Aorta (tissue), 5 donors: ENCODE data around the gene CST4. TPM values are rescaled to one million over a fixed set of nuclear protein-coding genes. Genes with fewer than 3 reads are reported as not detected.

Source experiments
- ATAC-seq: fragments of 200-7000 bp; cut with Tn5 transposase; one replicate; pipeline ENCODE4 v1.9.1; 2022; ENCODE audit warnings: moderate library complexity; ENCODE audit not compliant: low FRiP score
- DNase-seq, 2 donors: peaks; one replicate each; pipeline ENCODE4 v3.0.0-alpha.2; 2020
- H3K27ac ChIP-seq, 2 donors: one replicate each; pipeline ENCODE4 v1.5.1; 2013; ENCODE audit warnings: low read length in 2 of 2, mild to moderate bottlenecking in 2 of 2, moderate library complexity in 2 of 2, control low read depth in 1 of 2, inconsistent platforms in 1 of 2, low read depth in 1 of 2
- H3K27me3 ChIP-seq, 2 donors: one replicate each; pipeline ENCODE4 v1.6.1; 2013; ENCODE audit warnings: control low read depth in 1 of 2, low read length in 1 of 2, mild to moderate bottlenecking in 1 of 2, moderate library complexity in 1 of 2; ENCODE audit not compliant: insufficient read depth in 2 of 2, control insufficient read depth in 1 of 2
- H3K36me3 ChIP-seq, 2 donors: one replicate each; pipeline ENCODE4 v1.6.1; 2013; ENCODE audit warnings: control low read depth in 1 of 2, low read length in 1 of 2, mild to moderate bottlenecking in 1 of 2; ENCODE audit not compliant: insufficient read depth in 2 of 2, control insufficient read depth in 1 of 2
- H3K4me1 ChIP-seq, 2 donors: one replicate each; pipeline ENCODE4 v1.6.1; 2013; ENCODE audit warnings: low read length in 2 of 2, control low read depth in 1 of 2, mild to moderate bottlenecking in 1 of 2, moderate library complexity in 1 of 2; ENCODE audit not compliant: insufficient read depth in 2 of 2, control insufficient read depth in 1 of 2
- H3K4me3 ChIP-seq, 2 donors: one replicate each; pipeline ENCODE4 v1.5.1; 2013; ENCODE audit warnings: low read length in 2 of 2, control low read depth in 1 of 2, mild to moderate bottlenecking in 1 of 2
- H3K9me3 ChIP-seq: one replicate; pipeline ENCODE4 v1.6.1; 2013; ENCODE audit warnings: mild to moderate bottlenecking, low read length; ENCODE audit not compliant: control insufficient read depth
- WGBS, 2 donors: extraction: QIAGEN DNeasy Blood & Tissue Kit; methylation state at CpG; one replicate each; pipeline ENCODE4 v1.1.7; 2013; 5-methylcytosine and 5-hydroxymethylcytosine counted together
- intact Hi-C, 2 donors: fragments of 100-400 bp; cut with DNase I; formaldehyde crosslinking; loops; one replicate each; pipeline versions ENCODE4 v1.14.2 to v1.15.0; 2022
- polyA plus RNA-seq, 2 donors: library from polyadenylated mRNA; stranded (reverse); fragments of 200-250 nt; gene quantifications; one replicate each; pipeline ENCODE4 v1.2.3, GENCODE V29; 2013
- total RNA-seq, 2 donors: library from RNA; stranded (reverse); fragmentation: NEBNext Ultra II Directional; extraction: Animal tissue kit (Norgen Biotek cat#: 25700); gene quantifications; one replicate each; pipeline ENCODE4 v1.2.1, GENCODE V29; 2021
- donor health status: healthy with polysubstance abuse.
- donor health status: Bipolar disorder and iron deficiency.
- donor health status: DM: no; HTN: no; CAD: no.
- donor health status: DM: no; HTN: no; CAD: no.
- donor health status: DM: yes; HTN: yes; CAD: no.

The CST4 gene
- total and polyA plus RNA-seq, 4 donors, result not detected

DNA sequence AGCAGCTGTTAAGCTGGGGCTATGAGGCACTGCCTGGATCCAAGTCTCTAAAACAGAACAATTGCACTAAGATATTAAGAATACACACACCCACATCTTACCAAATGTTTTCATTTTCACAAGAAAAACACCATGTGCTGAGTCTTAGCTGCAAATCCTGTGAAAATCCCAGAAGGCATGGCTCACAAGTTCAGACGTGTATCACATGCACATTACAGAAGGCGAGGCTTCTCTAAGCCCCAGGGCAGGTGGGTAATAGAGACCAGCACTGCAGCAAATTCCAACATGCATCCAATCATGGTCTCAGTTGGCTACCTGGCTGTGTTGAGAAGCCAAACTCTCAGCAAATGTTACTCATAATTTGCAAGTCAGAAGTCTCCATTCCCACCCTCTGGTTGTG is 34.8 kb downstream of the CST4 start:
- Histone ChIP-seq H3K36me3 (no peaks in the 10 kb centered on the region), H3K27ac (no peak overlapping the region), H3K9me3 (no peaks in the 10 kb centered on the region), H3K27me3 (no peaks in the 10 kb centered on the region), H3K4me1 (no peaks in the 10 kb centered on the region), H3K4me3 (no peak overlapping the region)
- WGBS, 2 donors, result 60 to 68% methylated on average over 2 of the region's 2 CpGs
- no peak for DNase-seq
- no peak for ATAC-seq
- intact Hi-C loops, result no loop called here

DNA sequence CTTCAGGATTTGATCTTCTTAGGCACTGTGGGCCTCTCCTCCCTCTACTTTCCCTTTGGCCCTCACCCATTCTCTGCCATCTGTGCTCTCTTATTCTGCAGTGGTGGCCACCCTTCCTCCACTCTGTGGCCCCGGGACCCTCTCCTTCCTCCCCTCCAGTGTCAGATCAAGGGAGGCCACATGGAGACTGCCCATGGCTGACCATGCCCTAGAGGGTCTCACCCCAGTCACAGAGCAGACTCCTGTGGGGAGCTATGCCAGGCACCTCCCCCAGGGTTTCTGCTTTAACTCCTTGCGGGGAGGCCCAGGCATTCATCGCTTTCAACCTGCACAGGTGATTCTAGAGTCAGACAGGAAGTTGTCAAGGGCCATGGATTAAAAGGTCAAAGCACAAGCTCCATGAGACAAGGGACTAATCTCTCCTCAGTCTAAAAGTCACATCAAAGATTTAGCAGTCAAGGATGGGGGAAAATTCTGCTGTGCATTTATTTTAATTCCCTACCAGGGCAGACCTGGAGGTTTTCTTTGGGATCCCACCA is 35.4 kb downstream of the CST4 start:
- ATAC-seq (no peak), DNase-seq (no peak)
- Histone ChIP-seq H3K4me3 (no peak overlapping the region), H3K27me3 (no peaks in the 10 kb centered on the region), H3K36me3 (no peaks in the 10 kb centered on the region), H3K9me3 (no peaks in the 10 kb centered on the region), H3K4me1 (no peaks in the 10 kb centered on the region), H3K27ac (no peak overlapping the region)
- intact Hi-C loops, result no loop called here
- 92 to 96% methylated on average over 3 of the region's 3 CpGs for WGBS, 2 donors

DNA sequence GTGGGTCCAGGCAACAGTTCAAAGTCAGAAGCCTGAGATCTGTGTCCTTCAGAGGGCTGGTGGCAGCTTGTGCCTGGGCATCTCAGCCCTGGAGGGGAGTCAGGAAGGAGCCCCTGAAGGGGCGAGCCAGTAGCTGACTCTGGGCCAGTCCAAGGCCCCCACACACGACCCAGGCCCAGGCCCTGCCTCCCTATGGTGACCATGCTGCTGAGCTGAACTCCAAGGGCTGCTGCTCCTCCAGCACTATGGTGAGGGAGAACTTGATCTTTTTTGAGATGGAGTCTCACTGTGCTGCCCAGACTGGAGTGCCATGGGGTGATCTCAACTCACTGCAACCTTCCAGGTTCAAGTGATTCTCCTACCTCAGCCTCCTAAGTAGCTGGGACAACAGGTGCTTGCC is 35.9 kb downstream of the CST4 start:
- H3K27me3 ChIP-seq, result no peaks in the 10 kb centered on the region
- WGBS, 2 donors, result 79 to 91% methylated on average over 2 of the region's 2 CpGs
- DNase-seq (no peak), ATAC-seq (no peak)
- no peaks in the 10 kb centered on the region for H3K36me3 ChIP-seq
- no peak overlapping the region for H3K4me3 ChIP-seq
- intact Hi-C loops, result no loop called here
- no peaks in the 10 kb centered on the region for H3K4me1 ChIP-seq
- no peak overlapping the region for H3K27ac ChIP-seq
- no peaks in the 10 kb centered on the region for H3K9me3 ChIP-seq

DNA sequence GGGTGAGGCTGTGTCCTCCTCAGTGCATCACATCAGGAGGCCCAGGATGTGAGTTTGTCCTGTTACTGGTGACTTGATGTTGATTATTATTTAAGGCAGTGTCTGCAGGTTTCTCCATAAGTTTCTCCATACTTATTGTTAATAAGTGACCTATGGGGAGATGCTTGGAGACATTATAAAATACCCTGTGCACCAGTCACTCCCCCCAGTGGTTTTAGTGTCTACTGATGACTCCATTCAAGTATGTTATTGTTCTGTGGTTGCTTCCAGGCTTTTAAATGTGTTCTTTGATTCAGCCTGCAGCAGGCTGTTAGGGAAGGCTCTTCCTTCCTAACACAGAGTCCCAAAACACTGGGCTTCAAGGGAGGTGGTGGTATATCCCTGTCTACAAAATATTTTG is 36.5 kb downstream of the CST4 start:
- Histone ChIP-seq H3K36me3 (no peaks in the 10 kb centered on the region), H3K4me1 (no peaks in the 10 kb centered on the region), H3K9me3 (no peaks in the 10 kb centered on the region), H3K27ac (no peak overlapping the region), H3K27me3 (no peaks in the 10 kb centered on the region), H3K4me3 (no peak overlapping the region)
- intact Hi-C loops, result no loop called here
- ATAC-seq (no peak), DNase-seq (no peak)

DNA sequence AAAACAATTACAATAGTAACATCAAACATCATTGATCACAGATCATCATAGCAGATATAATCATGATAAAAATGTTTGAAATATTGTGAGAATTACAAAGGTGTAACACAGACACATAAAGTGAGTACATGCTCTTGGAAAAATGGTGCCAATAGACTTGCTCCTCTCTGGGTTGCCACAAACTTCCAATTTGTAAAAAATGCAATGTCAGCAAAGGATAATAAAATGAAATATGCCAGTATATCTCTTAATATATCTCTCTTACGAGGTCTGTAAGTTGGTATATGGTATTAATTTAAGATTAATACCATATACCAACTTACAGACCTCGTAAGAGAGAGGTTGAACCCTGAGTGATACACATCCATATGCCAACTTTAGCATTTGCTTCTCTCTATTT is 37.7 kb downstream of the CST4 start:
- Histone ChIP-seq H3K4me3 (no peak overlapping the region), H3K9me3 (no peaks in the 10 kb centered on the region)
- intact Hi-C loops, result no loop called here

DNA sequence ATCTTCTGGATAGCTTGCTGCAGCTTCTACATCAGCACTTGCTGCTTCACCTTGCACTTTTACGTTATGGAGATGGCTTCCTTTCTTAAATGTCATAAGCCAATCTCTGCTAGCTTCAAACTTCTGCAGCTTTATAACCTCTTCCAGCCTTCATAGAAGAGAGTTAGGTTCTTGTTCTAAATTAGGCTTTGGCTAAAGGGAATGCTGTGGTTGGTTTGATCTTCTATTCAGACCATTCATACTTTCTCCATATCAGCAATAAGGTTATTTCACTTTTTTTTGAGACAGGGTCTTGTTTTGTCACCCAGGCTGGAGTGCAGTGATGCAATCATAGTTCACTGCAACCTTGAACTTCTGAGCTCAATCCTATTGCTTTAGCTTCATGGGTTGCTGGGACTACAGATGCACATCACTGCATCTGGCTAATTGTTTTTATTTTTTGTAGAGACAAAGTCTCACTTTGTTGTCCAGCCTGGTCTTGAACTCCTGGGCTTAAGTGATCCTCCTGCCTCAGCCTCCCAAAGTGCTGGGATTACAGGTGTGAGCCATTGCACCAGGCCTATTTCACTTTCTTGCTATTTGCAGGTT is 38.9 kb downstream of the CST4 start:
- no peaks in the 10 kb centered on the region for H3K4me1 ChIP-seq
- no peak overlapping the region for H3K27ac ChIP-seq
- H3K4me3 ChIP-seq, result no peak overlapping the region
- DNase-seq, result no peak
- no peaks in the 10 kb centered on the region for H3K27me3 ChIP-seq
- ATAC-seq, result no peak
- intact Hi-C loops, result no loop called here
- no peaks in the 10 kb centered on the region for H3K9me3 ChIP-seq
- no peaks in the 10 kb centered on the region for H3K36me3 ChIP-seq
- WGBS, 2 donors, result 82 to 87% methylated on average over 1 of the region's 1 CpG

More for the DNA sequence above, 37.7 kb downstream of the CST4 start:
- ATAC-seq (no peak), DNase-seq (no peak)
- WGBS, 2 donors, result 89 to 91% methylated on average over 2 of the region's 2 CpGs
- Histone ChIP-seq H3K27me3 (no peaks in the 10 kb centered on the region), H3K36me3 (no peaks in the 10 kb centered on the region), H3K27ac (no peak overlapping the region), H3K4me1 (no peaks in the 10 kb centered on the region)

DNA sequence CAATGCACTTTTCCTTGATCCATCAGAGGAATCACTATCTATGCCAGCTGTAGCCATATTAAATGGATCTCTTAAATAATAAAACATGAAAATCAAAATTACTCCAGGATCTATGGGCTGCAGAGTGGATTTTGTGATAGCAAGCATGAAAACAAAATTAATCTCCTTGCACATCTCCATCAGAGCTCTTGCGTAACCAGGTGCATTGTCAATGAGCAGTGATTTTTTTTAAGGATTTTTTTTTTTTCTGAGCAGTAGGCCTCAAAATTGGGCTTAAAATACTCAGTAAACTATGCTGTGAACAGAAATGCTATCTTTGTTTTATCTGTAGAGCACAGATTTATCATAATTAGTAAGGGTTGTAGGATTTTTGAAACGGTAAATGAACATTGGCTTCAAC is 39.6 kb downstream of the CST4 start:
- H3K9me3 ChIP-seq, result no peaks in the 10 kb centered on the region
- intact Hi-C loops, result no loop called here

DNA sequence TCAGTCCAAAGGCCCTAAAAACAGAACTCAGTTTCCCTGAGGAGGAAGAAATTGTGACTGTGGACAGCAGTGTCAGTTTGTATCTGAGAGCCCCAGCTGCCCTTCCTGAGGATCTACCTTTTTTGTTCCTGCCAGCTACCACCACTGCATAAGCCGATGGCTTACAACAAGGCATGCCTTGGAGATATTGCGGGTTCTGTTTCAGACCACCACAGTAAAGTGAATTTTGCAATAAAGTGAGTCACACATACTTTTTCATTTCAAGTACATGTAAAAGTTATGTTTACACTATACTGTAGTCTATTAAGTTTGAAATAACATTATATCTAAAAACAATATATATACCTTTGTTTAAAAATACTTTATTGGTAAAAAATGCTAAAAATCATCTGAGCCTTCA is 41.5 kb downstream of the CST4 start:
- Histone ChIP-seq H3K4me3 (no peak overlapping the region), H3K9me3 (no peaks in the 10 kb centered on the region), H3K4me1 (no peaks in the 10 kb centered on the region), H3K36me3 (no peaks in the 10 kb centered on the region), H3K27ac (no peak overlapping the region), H3K27me3 (no peaks in the 10 kb centered on the region)
- DNase-seq (no peak), ATAC-seq (no peak)
- intact Hi-C loops, result no loop called here
- WGBS, 2 donors, result 93 to 95% methylated on average over 2 of the region's 2 CpGs

More for the DNA sequence above, 39.6 kb downstream of the CST4 start:
- Histone ChIP-seq H3K27me3 (no peaks in the 10 kb centered on the region), H3K27ac (no peak overlapping the region), H3K4me1 (no peaks in the 10 kb centered on the region), H3K4me3 (no peak overlapping the region), H3K36me3 (no peaks in the 10 kb centered on the region)
- DNase-seq (no peak), ATAC-seq (no peak)
- 89 to 92% methylated on average over 2 of the region's 2 CpGs for WGBS, 2 donors

DNA sequence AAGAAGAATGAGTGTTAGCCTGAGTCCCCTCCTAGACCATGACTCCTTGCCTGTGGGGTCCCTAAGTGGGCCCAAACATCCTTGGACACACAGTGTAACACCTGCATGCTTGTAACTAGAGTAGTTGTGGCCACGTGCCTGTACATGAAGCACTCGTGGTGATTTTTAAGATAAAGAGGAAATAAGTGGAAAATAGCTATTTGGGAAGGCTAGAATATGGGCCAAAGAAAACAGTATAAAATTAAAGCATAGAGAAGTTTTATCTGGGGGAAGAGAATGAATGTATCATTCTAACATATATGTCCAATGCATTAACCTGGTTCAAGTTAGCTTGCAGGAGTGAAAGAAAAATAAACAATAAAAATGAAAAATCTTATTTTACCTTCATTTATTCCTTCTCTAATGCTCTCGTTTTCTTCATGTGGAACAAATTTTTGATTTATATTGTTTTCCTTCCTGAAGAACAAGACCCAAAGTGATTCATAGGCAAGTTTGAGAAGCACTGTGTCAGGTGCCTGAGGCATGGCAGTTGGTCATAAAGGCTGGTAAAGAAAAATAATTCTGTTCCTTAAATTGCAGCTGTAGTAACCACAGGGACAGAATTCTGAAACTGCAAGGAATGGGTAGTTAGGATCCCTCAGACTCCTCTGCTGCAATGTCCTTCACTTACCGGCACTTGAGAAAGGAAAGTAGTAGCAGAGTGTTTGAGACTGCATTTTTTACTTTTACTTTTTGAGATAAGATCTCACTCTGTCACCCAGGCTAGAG is 42.5 kb downstream of the CST4 start:
- H3K4me3 ChIP-seq, result no peak overlapping the region
- intact Hi-C loops, result no loop called here

More for the DNA sequence above, 42.5 kb downstream of the CST4 start:
- WGBS, 2 donors, result 21 to 27% methylated on average over 4 of the region's 4 CpGs
- Histone ChIP-seq H3K4me1 (no peaks in the 10 kb centered on the region), H3K27me3 (no peaks in the 10 kb centered on the region), H3K27ac (no peak overlapping the region), H3K9me3 (no peaks in the 10 kb centered on the region), H3K36me3 (no peaks in the 10 kb centered on the region)
- DNase-seq, result no peak
- ATAC-seq, result no peak
